Colonic mucosa (tissue), 4 donors: ENCODE results near the gene PRDM15. TPM values are rescaled to one million over a fixed set of nuclear protein-coding genes. Genes with fewer than 3 reads are reported as not detected.

Experiments used
- DNase-seq: peaks from one replicate; pipeline ENCODE4 v3.0.0-alpha.2; 2020
- H3K27ac ChIP-seq: fragments of 200-600 bp; one replicate; pipeline ENCODE4 v1.8.0; 2021
- H3K27me3 ChIP-seq: fragments of 200-600 bp; one replicate; pipeline ENCODE4 v1.8.0; 2021
- H3K36me3 ChIP-seq: fragments of 200-600 bp; one replicate; pipeline ENCODE4 v1.8.0; 2021
- H3K4me1 ChIP-seq: fragments of 200-600 bp; one replicate; pipeline ENCODE4 v1.8.0; 2021; ENCODE audit warnings: mild to moderate bottlenecking
- H3K4me3 ChIP-seq: fragments of 200-600 bp; one replicate; pipeline ENCODE4 v1.8.0; 2021
- H3K9ac ChIP-seq, 2 donors: one replicate each; pipeline ENCODE4 v1.7.0; 2013; ENCODE audit warnings: control low read depth in 2 of 2, low read depth in 2 of 2, low read length in 2 of 2
- H3K9me3 ChIP-seq: fragments of 200-600 bp; one replicate; pipeline ENCODE4 v1.8.0; 2021
- CTCF ChIP-seq: fragments of 200-600 bp; IDR thresholded peaks from one replicate; pipeline ENCODE4 v1.8.0; 2022; ENCODE audit warnings: antibody characterized with exemption, mild to moderate bottlenecking
- intact Hi-C: fragments of 100-400 bp; cut with DNase I; formaldehyde crosslinking; loops from one replicate; pipeline ENCODE4 v1.14.1; 2022
- total RNA-seq, 2 donors: library from RNA; stranded (reverse); fragmentation: NEBNext Ultra II Directional in 1 of 2; extraction: Animal tissue kit (Norgen Biotek cat#: 25700) in 1 of 2; gene quantifications; one replicate each; pipeline ENCODE4 v1.2.1, GENCODE V29; 2021
- donor health status: healthy.
- donor health status: DM: no; HTN: no; CAD: no.
- donor health status: DM: no; HTN: no; CAD: no.

Gene PRDM15
- total RNA-seq, 2 donors from 2014 or later = 3.2 to 6.3 TPM

- H3K4me1 ChIP-seq = no peaks in the 10 kb centered on the region
- H3K9me3 ChIP-seq = no peaks in the 10 kb centered on the region
- H3K4me3 ChIP-seq = no peak overlapping the region
- H3K36me3 ChIP-seq = no peaks in the 10 kb centered on the region
- no peak for DNase-seq
- H3K27ac ChIP-seq = no peak overlapping the region
- TF ChIP-seq CTCF = no peak
- no peak overlapping the region for H3K9ac ChIP-seq
- H3K27me3 ChIP-seq = peaks cover 5% of the 10 kb centered on the region
- intact Hi-C loops = no loop called here
Observed at GRCh38 chr21:41758550-41758949, 120.6 kb downstream of the PRDM15 start.

GRCh38 chr21:41755934-41756773 lies 123.0 kb downstream of the PRDM15 start:
- DNase-seq = no peak
- Histone ChIP-seq H3K27ac (no peak overlapping the region), H3K36me3 (no peaks in the 10 kb centered on the region), H3K9ac (no peak overlapping the region), H3K27me3 (no peaks in the 10 kb centered on the region), H3K9me3 (no peaks in the 10 kb centered on the region), H3K4me3 (no peak overlapping the region), H3K4me1 (peaks cover 5% of the 10 kb centered on the region)
- TF ChIP-seq CTCF = no peak
- intact Hi-C loops = no loop called here

GRCh38 chr21:41755258-41755933 lies 123.7 kb downstream of the PRDM15 start:
- intact Hi-C loops = no loop called here
- Histone ChIP-seq H3K9ac (no peak overlapping the region), H3K27me3 (no peaks in the 10 kb centered on the region), H3K4me3 (no peak overlapping the region), H3K9me3 (no peaks in the 10 kb centered on the region), H3K4me1 (peaks cover 5% of the 10 kb centered on the region), H3K36me3 (no peaks in the 10 kb centered on the region), H3K27ac (no peak overlapping the region)
- no peak for DNase-seq
- TF ChIP-seq CTCF = no peak

- Histone ChIP-seq H3K4me3 (no peak overlapping the region), H3K4me1 (peaks cover 5% of the 10 kb centered on the region), H3K27ac (no peak overlapping the region), H3K36me3 (no peaks in the 10 kb centered on the region), H3K27me3 (no peaks in the 10 kb centered on the region), H3K9me3 (no peaks in the 10 kb centered on the region), H3K9ac (no peak overlapping the region)
- intact Hi-C loops = no loop called here
- TF ChIP-seq CTCF = no peak
- DNase-seq = no peak
Observed at GRCh38 chr21:41754479-41754891, 124.7 kb downstream of the PRDM15 start.

- Histone ChIP-seq H3K4me1 (peaks cover 5% of the 10 kb centered on the region), H3K9ac (no peak overlapping the region), H3K9me3 (no peaks in the 10 kb centered on the region), H3K4me3 (no peak overlapping the region), H3K27ac (no peak overlapping the region), H3K36me3 (no peaks in the 10 kb centered on the region), H3K27me3 (no peaks in the 10 kb centered on the region)
- DNase-seq = no peak
- intact Hi-C loops = no loop called here
- no peak for TF ChIP-seq CTCF
Observed at GRCh38 chr21:41753006-41753898, 125.9 kb downstream of the PRDM15 start.
